Right lobe of liver (tissue), 4 donors: ENCODE data around the gene LYPD6.

Source experiments
- POLR2A ChIP-seq: fragments of 450-650 bp; IDR thresholded peaks from one replicate; pipeline ENCODE4 v1.6.1; 2017; ENCODE audit warnings: antibody characterized with exemption, mild to moderate bottlenecking
- TF ChIP-seq, protein P1 (sequence below), 4 donors: fragments of 200-600 bp in 3 of 4; fragments of 450-650 bp in 1 of 4; IDR thresholded peaks; one replicate each; pipeline versions ENCODE4 v1.5.1 to v1.8.0; 2016 to 2022; ENCODE audit warnings: antibody characterized with exemption in 4 of 4, mild to moderate bottlenecking in 2 of 4
- donor health status: DM: no; HTN: no; CAD: no.
- donor health status: DM: no; HTN: no; CAD: no.
- donor health status: DM: no; HTN: yes; CAD: no.

GRCh38 chr2:149370061-149370775 is 39.8 kb downstream of the LYPD6 start:
- TF ChIP-seq, protein P1, sequence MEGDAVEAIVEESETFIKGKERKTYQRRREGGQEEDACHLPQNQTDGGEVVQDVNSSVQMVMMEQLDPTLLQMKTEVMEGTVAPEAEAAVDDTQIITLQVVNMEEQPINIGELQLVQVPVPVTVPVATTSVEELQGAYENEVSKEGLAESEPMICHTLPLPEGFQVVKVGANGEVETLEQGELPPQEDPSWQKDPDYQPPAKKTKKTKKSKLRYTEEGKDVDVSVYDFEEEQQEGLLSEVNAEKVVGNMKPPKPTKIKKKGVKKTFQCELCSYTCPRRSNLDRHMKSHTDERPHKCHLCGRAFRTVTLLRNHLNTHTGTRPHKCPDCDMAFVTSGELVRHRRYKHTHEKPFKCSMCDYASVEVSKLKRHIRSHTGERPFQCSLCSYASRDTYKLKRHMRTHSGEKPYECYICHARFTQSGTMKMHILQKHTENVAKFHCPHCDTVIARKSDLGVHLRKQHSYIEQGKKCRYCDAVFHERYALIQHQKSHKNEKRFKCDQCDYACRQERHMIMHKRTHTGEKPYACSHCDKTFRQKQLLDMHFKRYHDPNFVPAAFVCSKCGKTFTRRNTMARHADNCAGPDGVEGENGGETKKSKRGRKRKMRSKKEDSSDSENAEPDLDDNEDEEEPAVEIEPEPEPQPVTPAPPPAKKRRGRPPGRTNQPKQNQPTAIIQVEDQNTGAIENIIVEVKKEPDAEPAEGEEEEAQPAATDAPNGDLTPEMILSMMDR (IDR thresholded peaks at IDR 0.05): no peak
- TF ChIP-seq POLR2A: no peak
